Activated CD8-positive, alpha-beta memory T cell treated with anti-CD3 and anti-CD28 coated beads for 1 hour (primary cell): Measurements from ENCODE around the gene HAPLN2.

ENCODE experiments used
- DNase-seq, 2 donors: peaks; one replicate each; pipeline ENCODE4 v3.0.0-alpha.2; 2020; ENCODE audit warnings: low read depth in 1 of 2; ENCODE audit errors: extremely low read depth in 1 of 2

HAPLN2 gene

GRCh38 chr1:156659988-156660751 is 41.0 kb downstream of the HAPLN2 start:
- DNase-seq, result peak; percentile 74 to 87

GRCh38 chr1:156660752-156661112 is 41.5 kb downstream of the HAPLN2 start:
- no peak for DNase-seq

GRCh38 chr1:156662005-156662799 is 43.0 kb downstream of the HAPLN2 start:
- no peak for DNase-seq

GRCh38 chr1:156662800-156663055 is 43.5 kb downstream of the HAPLN2 start:
- no peak for DNase-seq

GRCh38 chr1:156663178-156663577 is 44.0 kb downstream of the HAPLN2 start:
- no peak for DNase-seq

- DNase-seq, result no peak
Observed at GRCh38 chr1:156664046-156664766, 45.0 kb downstream of the HAPLN2 start.

DNA sequence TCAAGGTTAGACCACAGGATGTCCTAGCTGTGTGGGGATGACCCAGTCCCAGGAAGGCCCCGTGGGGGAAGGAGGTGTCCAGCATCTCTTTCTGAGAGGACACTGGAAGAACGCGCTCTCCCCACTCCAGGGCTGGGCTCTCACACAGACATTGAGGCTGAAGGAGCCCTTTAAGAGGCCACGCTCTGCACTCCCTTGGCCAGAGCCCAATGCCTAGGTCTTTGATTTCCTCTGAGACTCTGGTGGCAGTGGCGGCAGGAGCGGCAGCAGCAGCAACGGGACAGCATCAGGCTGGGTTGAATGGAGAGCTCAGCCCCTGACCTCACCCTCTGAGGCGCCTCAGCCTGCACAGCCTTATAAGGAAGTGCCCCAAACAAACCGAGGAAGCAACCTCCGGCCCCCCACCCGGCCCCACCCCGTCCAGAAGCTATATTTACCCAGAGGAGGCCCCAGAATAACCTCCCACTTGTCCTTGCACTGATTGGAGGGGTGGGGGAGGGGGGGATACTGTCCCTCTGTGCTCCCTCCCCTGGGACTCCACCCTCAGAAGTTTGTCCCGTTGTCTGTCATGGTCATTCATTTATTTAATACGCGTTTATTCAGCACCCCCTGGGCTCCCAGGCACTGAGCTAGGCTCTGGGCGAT is 45.7 kb downstream of the HAPLN2 start:
- DNase-seq, result no peak

GRCh38 chr1:156665539-156665938 is 46.3 kb downstream of the HAPLN2 start:
- no peak for DNase-seq

- DNase-seq, result no peak
Observed at GRCh38 chr1:156666862-156667609, 47.8 kb downstream of the HAPLN2 start.

GRCh38 chr1:156667610-156667967 is 48.4 kb downstream of the HAPLN2 start:
- DNase-seq, result no peak

GRCh38 chr1:156667968-156668709 is 48.9 kb downstream of the HAPLN2 start:
- no peak for DNase-seq

DNA sequence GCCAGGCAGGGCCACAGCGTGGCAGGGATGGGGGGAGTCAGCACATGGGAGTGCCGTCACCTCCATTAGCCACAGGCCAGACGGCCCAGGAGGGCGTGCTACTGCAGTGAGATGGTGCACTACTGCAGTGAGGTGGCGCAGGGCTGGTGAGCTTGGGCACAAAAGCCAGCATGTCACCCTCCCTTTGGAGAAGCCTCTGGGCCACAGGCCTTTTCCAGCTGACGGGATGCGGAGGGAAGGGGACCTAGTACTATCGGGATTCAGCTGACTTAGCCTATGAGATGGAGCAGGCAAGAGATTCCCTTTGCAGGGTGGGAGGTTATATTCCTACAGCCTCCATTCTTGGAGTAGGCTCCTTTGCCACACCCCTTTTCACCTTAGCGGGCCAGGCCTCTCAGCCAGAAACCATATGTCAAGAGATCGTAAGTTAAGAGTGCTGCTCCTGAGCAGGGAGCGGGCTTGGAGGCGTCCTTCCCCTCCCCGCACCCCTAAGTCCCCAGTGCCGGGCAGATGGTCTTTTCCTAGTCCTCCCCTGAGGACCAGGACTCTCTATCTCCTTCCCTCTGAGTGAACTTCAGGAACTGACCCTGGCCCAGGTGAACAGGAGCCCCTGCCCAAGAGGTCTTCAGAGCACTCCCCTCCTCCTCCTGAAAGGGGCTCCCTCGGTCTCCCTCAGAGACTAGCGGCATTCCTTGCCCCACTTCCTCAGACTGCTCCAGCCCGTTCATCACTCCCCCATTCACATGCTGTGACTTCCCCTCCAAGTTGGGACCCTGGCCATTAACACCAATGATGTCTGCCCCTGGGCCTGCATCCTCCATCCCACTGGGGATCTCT is 49.8 kb downstream of the HAPLN2 start:
- no peak for DNase-seq

GRCh38 chr1:156669794-156670193 is 50.6 kb downstream of the HAPLN2 start:
- no peak for DNase-seq

GRCh38 chr1:156670359-156670758 is 51.1 kb downstream of the HAPLN2 start:
- no peak for DNase-seq

GRCh38 chr1:156670791-156671190 is 51.6 kb downstream of the HAPLN2 start:
- no peak for DNase-seq

GRCh38 chr1:156671804-156672203 is 52.6 kb downstream of the HAPLN2 start:
- no peak for DNase-seq

- no peak for DNase-seq
Observed at GRCh38 chr1:156673387-156674121, 54.3 kb downstream of the HAPLN2 start.
